SU-DHL-6 (cell line): Measurements from ENCODE around the gene LMOD2.

Experiments used
- CTCF ChIP-seq: fragments of 200-600 bp; sonication (generic); IDR thresholded peaks from one replicate; pipeline ENCODE4 v1.5.1; 2017; ENCODE audit warnings: antibody characterized with exemption, mild to moderate bottlenecking, low read length, moderate library complexity; ENCODE audit not compliant: insufficient read depth, poor library complexity, severe bottlenecking
- EZH2phosphoT487 ChIP-seq: fragments of 200-600 bp; sonication (generic), shearing (Covaris generic); conservative IDR thresholded peaks from 2 replicates; pipeline ENCODE4 v1.6.1; 2018; ENCODE audit warnings: mild to moderate bottlenecking, antibody characterized with exemption, low read length, moderate library complexity, mixed read lengths

- TF ChIP-seq CTCF (peak; percentile 77), EZH2phosphoT487 (no peak)
Observed at GRCh38 chr7:123624527-123625183, 31.0 kb upstream of the LMOD2 start.
